HepG2 (cell line): ENCODE data around the gene LAMC3. TPM values are rescaled to one million over a fixed set of nuclear protein-coding genes. Genes with fewer than 3 reads are reported as not detected.

ENCODE experiments used
- DZIP1 ChIP-seq: sonication (generic); formaldehyde crosslinking; IDR thresholded peaks from 2 replicates; pipeline ENCODE4 v1.5.0; 2020; ENCODE audit warnings: mild to moderate bottlenecking, missing genetic modification reagents
- PHF8 ChIP-seq: sonication (generic); formaldehyde crosslinking; IDR thresholded peaks from 2 replicates; pipeline ENCODE4 v1.5.0; 2020; ENCODE audit warnings: missing genetic modification reagents
- SIX4 ChIP-seq: sonication (generic); formaldehyde crosslinking; IDR thresholded peaks from 2 replicates; pipeline ENCODE4 v1.4.0; 2020; ENCODE audit warnings: missing genetic modification reagents
- ZNF235 ChIP-seq: sonication (generic); formaldehyde crosslinking; IDR thresholded peaks from 2 replicates; pipeline ENCODE4 v1.8.1; 2023; ENCODE audit warnings: mild to moderate bottlenecking, missing genetic modification reagents, borderline replicate concordance
- ZNF513 ChIP-seq: sonication (generic); formaldehyde crosslinking; conservative IDR thresholded peaks from 2 replicates; pipeline ENCODE4 v1.5.0; 2020; ENCODE audit warnings: missing genetic modification reagents
- polyA plus RNA-seq, 8 experiments: library from polyadenylated mRNA; depleted of rRNA in 3 of 8; stranded (reverse) in 7 of 8; unstranded in 1 of 8; fragments of >200 nt; fragmentation: Illumina TruSeq in 4 of 8; extraction: Trizol in 4 of 8; gene quantifications; 2 replicates each; pipeline versions ENCODE4 v1.2.1 to v1.2.3, GENCODE V29; 2011 to 2016; ENCODE audit warnings: low read depth in 4 of 8, missing spikeins in 1 of 8, mixed read lengths in 1 of 8; ENCODE audit not compliant: insufficient read depth in 1 of 8
- total RNA-seq, 5 experiments: library from RNA; depleted of rRNA; stranded (reverse); fragments of >200 nt; fragmentation: Illumina TruSeq; extraction: Trizol; gene quantifications; 2 replicates each; pipeline ENCODE4 v1.2.3, GENCODE V29; 2016; ENCODE audit warnings: low read depth in 1 of 5
- TF ChIP-seq, protein P1 (sequence below): sonication (generic); formaldehyde crosslinking; IDR thresholded peaks from 2 replicates; pipeline ENCODE4 v1.5.1; 2020; ENCODE audit warnings: mild to moderate bottlenecking, missing genetic modification reagents, moderate library complexity
- TF ChIP-seq, protein P2 (sequence below): sonication (generic); formaldehyde crosslinking; IDR thresholded peaks from 2 replicates; pipeline ENCODE4 v1.5.0; 2020; ENCODE audit warnings: mild to moderate bottlenecking, missing genetic modification reagents, borderline replicate concordance
- TF ChIP-seq, protein P3 (sequence below): sonication (generic); formaldehyde crosslinking; IDR thresholded peaks from 2 replicates; pipeline ENCODE4 v1.9.0; 2021; ENCODE audit warnings: missing genetic modification reagents, mild to moderate bottlenecking, borderline replicate concordance

LAMC3 gene
- total and polyA plus RNA-seq, 2 of the 13 experiments (the other 11 are each of a cell fraction or from before 2014, with no cell fraction given): 0.07 to 0.57 TPM

DNA sequence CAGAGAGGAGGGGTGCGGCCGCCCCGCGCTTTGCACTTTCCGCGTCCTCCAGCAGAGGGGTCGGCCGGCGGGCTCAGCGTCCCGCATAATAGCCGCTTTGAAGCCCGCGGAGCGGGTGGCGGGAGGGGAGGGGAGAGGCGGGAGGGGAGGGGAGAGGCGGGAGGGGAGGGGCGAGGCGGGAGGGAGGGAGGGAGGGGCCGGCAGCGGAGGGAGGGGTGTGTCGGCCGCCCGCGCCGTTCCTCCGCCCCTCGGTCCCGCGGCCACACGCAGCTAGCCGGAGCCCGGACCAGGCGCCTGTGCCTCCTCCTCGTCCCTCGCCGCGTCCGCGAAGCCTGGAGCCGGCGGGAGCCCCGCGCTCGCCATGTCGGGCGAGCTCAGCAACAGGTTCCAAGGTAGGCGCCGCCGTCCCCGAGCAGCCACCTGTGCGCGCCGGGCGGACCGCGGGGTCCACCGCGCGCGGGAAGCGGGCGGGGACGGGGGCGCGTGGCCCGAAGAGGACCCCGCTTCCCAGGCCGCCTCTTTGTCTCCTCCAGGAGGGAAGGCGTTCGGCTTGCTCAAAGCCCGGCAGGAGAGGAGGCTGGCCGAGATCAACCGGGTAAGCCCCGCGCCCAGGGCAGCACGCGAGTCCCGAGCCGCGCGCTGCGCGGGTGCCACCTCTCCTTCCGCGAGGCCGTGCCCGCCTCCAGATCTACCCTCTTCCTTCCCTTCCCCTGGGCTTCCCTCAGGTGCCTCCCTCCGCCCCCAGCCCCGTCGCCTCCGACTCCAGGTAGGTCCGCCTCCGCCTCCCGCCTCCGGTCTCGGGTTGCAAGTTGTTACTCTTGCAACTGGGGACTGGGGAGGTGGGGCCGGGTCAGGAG lies 87.5 kb downstream of the LAMC3 start, which contains the start of gene AIF1L (continued):
- TF ChIP-seq, protein P1, sequence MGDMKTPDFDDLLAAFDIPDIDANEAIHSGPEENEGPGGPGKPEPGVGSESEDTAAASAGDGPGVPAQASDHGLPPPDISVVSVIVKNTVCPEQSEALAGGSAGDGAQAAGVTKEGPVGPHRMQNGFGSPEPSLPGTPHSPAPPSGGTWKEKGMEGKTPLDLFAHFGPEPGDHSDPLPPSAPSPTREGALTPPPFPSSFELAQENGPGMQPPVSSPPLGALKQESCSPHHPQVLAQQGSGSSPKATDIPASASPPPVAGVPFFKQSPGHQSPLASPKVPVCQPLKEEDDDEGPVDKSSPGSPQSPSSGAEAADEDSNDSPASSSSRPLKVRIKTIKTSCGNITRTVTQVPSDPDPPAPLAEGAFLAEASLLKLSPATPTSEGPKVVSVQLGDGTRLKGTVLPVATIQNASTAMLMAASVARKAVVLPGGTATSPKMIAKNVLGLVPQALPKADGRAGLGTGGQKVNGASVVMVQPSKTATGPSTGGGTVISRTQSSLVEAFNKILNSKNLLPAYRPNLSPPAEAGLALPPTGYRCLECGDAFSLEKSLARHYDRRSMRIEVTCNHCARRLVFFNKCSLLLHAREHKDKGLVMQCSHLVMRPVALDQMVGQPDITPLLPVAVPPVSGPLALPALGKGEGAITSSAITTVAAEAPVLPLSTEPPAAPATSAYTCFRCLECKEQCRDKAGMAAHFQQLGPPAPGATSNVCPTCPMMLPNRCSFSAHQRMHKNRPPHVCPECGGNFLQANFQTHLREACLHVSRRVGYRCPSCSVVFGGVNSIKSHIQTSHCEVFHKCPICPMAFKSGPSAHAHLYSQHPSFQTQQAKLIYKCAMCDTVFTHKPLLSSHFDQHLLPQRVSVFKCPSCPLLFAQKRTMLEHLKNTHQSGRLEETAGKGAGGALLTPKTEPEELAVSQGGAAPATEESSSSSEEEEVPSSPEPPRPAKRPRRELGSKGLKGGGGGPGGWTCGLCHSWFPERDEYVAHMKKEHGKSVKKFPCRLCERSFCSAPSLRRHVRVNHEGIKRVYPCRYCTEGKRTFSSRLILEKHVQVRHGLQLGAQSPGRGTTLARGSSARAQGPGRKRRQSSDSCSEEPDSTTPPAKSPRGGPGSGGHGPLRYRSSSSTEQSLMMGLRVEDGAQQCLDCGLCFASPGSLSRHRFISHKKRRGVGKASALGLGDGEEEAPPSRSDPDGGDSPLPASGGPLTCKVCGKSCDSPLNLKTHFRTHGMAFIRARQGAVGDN: peak; percentile 77
- TF ChIP-seq, protein P2, sequence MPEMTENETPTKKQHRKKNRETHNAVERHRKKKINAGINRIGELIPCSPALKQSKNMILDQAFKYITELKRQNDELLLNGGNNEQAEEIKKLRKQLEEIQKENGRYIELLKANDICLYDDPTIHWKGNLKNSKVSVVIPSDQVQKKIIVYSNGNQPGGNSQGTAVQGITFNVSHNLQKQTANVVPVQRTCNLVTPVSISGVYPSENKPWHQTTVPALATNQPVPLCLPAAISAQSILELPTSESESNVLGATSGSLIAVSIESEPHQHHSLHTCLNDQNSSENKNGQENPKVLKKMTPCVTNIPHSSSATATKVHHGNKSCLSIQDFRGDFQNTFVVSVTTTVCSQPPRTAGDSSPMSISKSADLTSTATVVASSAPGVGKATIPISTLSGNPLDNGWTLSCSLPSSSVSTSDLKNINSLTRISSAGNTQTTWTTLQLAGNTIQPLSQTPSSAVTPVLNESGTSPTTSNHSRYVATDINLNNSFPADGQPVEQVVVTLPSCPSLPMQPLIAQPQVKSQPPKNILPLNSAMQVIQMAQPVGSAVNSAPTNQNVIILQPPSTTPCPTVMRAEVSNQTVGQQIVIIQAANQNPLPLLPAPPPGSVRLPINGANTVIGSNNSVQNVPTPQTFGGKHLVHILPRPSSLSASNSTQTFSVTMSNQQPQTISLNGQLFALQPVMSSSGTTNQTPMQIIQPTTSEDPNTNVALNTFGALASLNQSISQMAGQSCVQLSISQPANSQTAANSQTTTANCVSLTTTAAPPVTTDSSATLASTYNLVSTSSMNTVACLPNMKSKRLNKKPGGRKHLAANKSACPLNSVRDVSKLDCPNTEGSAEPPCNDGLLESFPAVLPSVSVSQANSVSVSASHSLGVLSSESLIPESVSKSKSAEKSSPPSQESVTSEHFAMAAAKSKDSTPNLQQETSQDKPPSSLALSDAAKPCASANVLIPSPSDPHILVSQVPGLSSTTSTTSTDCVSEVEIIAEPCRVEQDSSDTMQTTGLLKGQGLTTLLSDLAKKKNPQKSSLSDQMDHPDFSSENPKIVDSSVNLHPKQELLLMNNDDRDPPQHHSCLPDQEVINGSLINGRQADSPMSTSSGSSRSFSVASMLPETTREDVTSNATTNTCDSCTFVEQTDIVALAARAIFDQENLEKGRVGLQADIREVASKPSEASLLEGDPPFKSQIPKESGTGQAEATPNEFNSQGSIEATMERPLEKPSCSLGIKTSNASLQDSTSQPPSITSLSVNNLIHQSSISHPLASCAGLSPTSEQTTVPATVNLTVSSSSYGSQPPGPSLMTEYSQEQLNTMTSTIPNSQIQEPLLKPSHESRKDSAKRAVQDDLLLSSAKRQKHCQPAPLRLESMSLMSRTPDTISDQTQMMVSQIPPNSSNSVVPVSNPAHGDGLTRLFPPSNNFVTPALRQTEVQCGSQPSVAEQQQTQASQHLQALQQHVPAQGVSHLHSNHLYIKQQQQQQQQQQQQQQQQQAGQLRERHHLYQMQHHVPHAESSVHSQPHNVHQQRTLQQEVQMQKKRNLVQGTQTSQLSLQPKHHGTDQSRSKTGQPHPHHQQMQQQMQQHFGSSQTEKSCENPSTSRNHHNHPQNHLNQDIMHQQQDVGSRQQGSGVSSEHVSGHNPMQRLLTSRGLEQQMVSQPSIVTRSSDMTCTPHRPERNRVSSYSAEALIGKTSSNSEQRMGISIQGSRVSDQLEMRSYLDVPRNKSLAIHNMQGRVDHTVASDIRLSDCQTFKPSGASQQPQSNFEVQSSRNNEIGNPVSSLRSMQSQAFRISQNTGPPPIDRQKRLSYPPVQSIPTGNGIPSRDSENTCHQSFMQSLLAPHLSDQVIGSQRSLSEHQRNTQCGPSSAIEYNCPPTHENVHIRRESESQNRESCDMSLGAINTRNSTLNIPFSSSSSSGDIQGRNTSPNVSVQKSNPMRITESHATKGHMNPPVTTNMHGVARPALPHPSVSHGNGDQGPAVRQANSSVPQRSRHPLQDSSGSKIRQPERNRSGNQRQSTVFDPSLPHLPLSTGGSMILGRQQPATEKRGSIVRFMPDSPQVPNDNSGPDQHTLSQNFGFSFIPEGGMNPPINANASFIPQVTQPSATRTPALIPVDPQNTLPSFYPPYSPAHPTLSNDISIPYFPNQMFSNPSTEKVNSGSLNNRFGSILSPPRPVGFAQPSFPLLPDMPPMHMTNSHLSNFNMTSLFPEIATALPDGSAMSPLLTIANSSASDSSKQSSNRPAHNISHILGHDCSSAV: no peak
- peak; percentile 88; the same call in 1 of the 2 replicates for TF ChIP-seq ZNF235 (CRISPR knock-in tag)
- TF ChIP-seq, protein P3, sequence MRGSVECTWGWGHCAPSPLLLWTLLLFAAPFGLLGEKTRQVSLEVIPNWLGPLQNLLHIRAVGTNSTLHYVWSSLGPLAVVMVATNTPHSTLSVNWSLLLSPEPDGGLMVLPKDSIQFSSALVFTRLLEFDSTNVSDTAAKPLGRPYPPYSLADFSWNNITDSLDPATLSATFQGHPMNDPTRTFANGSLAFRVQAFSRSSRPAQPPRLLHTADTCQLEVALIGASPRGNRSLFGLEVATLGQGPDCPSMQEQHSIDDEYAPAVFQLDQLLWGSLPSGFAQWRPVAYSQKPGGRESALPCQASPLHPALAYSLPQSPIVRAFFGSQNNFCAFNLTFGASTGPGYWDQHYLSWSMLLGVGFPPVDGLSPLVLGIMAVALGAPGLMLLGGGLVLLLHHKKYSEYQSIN: no peak
- TF ChIP-seq ZNF513: no peak
- peak; percentile 37; the same call in 1 of the 2 replicates for TF ChIP-seq DZIP1 (CRISPR knock-in tag)
- TF ChIP-seq SIX4: peak; percentile 58; the same call in 1 of the 2 replicates
- TF ChIP-seq PHF8 (CRISPR knock-in tag): peak; percentile 23; the same call in 1 of the 2 replicates
